ENCODE data around the gene KIRREL3. TPM values are rescaled to one million over a fixed set of nuclear protein-coding genes. Genes with fewer than 3 reads are reported as not detected.

Gene KIRREL3
- total and polyA plus RNA-seq, 2 of the 4 experiments (the other 2 are of a cell fraction), result 10.9 to 15.9 TPM

DNA sequence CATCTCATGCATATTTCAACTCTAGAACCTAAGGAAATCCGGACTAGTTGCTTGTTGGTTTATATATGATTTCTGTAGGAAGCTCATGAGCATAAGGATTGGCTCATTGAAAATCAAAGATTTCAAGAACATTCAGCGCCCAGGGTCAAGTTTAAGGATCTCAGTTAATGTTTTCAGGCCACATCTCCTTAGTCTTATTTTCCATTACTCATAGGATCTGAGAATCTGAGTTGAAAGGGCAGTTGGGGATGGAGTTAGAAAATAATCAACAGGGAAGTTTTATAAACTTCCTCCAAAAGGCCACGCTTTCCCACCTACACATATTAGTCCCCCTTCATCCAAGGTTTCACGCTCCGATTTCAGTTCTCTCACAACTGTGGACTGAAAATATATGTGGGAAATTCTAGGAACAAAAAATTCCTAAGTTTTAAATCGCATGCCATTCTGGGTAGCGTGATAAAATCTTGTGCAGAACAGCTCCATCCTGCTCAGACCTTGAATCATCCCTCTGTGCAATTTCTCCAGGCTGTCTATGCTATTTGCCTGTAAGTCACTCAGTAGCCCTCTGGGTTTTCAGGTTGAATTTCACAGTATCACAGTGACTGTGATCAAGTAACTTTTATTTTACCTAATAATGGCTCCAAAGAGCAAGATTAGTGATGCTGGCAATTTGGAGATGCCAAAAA is 160.2 kb downstream of the KIRREL3 start:
- ATAC-seq (ENCODE audit: low read depth) (peak; percentile 73; the same call in 1 of the 2 replicates), DNase-seq (peak; percentile 69)
- Histone ChIP-seq H2BK5ac (ENCODE audit: low read depth, low read length, poor library complexity, severe bottlenecking) (no peak overlapping the region), H3K4ac (ENCODE audit: low read depth, low read length) (no peak overlapping the region), H2BK20ac (ENCODE audit: low read depth, low read length) (no peak overlapping the region), H2AK5ac (ENCODE audit: low read depth, low read length) (no peak overlapping the region), H3K4me1 (ENCODE audit: control insufficient read depth, insufficient read depth, low read length) (no peaks in the 10 kb centered on the region; the same call in 1 of the 2 replicates), H3K4me3 (ENCODE audit: insufficient read depth, low read depth, low read length) (no peak overlapping the region), H4K5ac (ENCODE audit: low read depth, low read length) (no peak overlapping the region), H3K36me3 (ENCODE audit: control insufficient read depth, insufficient read depth, low read length) (no peaks in the 10 kb centered on the region), H3K56ac (ENCODE audit: extremely low read depth, insufficient read depth, low read length) (no peak overlapping the region), H3K9ac (ENCODE audit: low read depth, low read length) (no peak overlapping the region), H2BK15ac (ENCODE audit: low read depth, low read length) (no peak overlapping the region), H3K4me2 (ENCODE audit: low read depth, low read length) (no peak overlapping the region), H2AK9ac (replicated peaks; ENCODE audit: low read depth, low read length, poor library complexity) (no peak overlapping the region), H3K23ac (ENCODE audit: low read depth, low read length) (no peak overlapping the region), H4K91ac (ENCODE audit: insufficient read depth, low read depth, low read length) (no peak overlapping the region), H3K27me3 (ENCODE audit: control insufficient read depth, insufficient read depth, low read length) (no peaks in the 10 kb centered on the region), H3K9me3 (ENCODE audit: control insufficient read depth, insufficient read depth, low read length) (no peaks in the 10 kb centered on the region), H3K18ac (ENCODE audit: low read depth, low read length) (no peak overlapping the region), H4K8ac (ENCODE audit: low read depth in 2 of 2, low read length in 2 of 2) (no peak overlapping the region), H3K14ac (replicated peaks; ENCODE audit: low read depth, low read length) (no peak overlapping the region), H3K27ac (ENCODE audit: insufficient read depth, low read length) (no peak overlapping the region), H2BK120ac (ENCODE audit: low read depth, low read length) (no peak overlapping the region), H3K9me1 (ENCODE audit: insufficient read depth, low read length) (0 out of 2 replicates have a peak, but pooled peaks cover 5% of the 10 kb centered on the region), H4K20me1 (ENCODE audit: insufficient read depth, low read length) (no peaks in the 10 kb centered on the region), H3K79me1 (ENCODE audit: low read depth in 1 of 2, low read length in 2 of 2) (peaks cover 10 to 13% of the 10 kb centered on the region in 2 experiments; a peak in 2 of 4 replicates), H2AFZ (replicated peaks; ENCODE audit: low read length, poor library complexity) (no peak overlapping the region)
- in situ Hi-C loops (cut with MboI; ENCODE audit: low sequenced_read_pairs) (no loop called here), dilution Hi-C loops (cut with HindIII; ENCODE audit: low sequenced_read_pairs, unreplicated experiment) (no loop called here), intact Hi-C loops (cut with micrococcal nuclease) (no loop called here)
- ChIA-PET POLR2A (ENCODE audit: unreplicated experiment) (no interaction called here), CTCF (interaction anchor here (1.5 kb wide), 1 partner anchor 203 kb away, joined by 3 read pairs; no protein-coding TSS in a partner anchor)
- TF ChIP-seq RAD21 (IDR thresholded peaks at IDR 0.05; ENCODE audit: low read length), result no peak
- no peak for TF ChIP-seq CHD1 (IDR thresholded peaks at IDR 0.05; ENCODE audit: low read depth, low read length)
- no peak for TF ChIP-seq POLR2A (IDR thresholded peaks at IDR 0.05; ENCODE audit: low read depth, low read length)
- no peak for TF ChIP-seq MAFK (IDR thresholded peaks at IDR 0.05; ENCODE audit: low read depth, low read length)
- TF ChIP-seq, protein P1, sequence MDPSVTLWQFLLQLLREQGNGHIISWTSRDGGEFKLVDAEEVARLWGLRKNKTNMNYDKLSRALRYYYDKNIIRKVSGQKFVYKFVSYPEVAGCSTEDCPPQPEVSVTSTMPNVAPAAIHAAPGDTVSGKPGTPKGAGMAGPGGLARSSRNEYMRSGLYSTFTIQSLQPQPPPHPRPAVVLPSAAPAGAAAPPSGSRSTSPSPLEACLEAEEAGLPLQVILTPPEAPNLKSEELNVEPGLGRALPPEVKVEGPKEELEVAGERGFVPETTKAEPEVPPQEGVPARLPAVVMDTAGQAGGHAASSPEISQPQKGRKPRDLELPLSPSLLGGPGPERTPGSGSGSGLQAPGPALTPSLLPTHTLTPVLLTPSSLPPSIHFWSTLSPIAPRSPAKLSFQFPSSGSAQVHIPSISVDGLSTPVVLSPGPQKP (IDR thresholded peaks at IDR 0.05; ENCODE audit: borderline replicate concordance, low read depth, low read length), result no peak
- no peak for TF ChIP-seq MAZ (IDR thresholded peaks at IDR 0.05; ENCODE audit: borderline replicate concordance, low read depth, low read length)
- TF ChIP-seq RFX5 (IDR thresholded peaks at IDR 0.05; ENCODE audit: low read depth, low read length), result no peak
- TF ChIP-seq NFE2L2 (IDR thresholded peaks at IDR 0.05; ENCODE audit: low read depth, low read length), result no peak
- no peak for TF ChIP-seq FOS (IDR thresholded peaks at IDR 0.05; ENCODE audit: low read depth, low read length)
- TF ChIP-seq, protein P2, sequence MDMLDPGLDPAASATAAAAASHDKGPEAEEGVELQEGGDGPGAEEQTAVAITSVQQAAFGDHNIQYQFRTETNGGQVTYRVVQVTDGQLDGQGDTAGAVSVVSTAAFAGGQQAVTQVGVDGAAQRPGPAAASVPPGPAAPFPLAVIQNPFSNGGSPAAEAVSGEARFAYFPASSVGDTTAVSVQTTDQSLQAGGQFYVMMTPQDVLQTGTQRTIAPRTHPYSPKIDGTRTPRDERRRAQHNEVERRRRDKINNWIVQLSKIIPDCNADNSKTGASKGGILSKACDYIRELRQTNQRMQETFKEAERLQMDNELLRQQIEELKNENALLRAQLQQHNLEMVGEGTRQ (IDR thresholded peaks at IDR 0.05; ENCODE audit: low read depth, low read length), result no peak
- TF ChIP-seq BHLHE40 (IDR thresholded peaks at IDR 0.05; ENCODE audit: low read depth, low read length), result no peak
- 60% methylated on average over 1 of the region's 7 CpGs; no CpG with 5 or more reads in 1 of the 2 experiments for WGBS, 2 experiments (ENCODE audit: extremely low coverage in 2 of 2, insufficient read length in 1 of 2)
- BruUV-seq (replicated peaks), result no TSS peak

Measured in IMR-90 (cell line).